Muscle layer of duodenum (tissue), 2 donors: ENCODE results near the gene REEP6.
"Not testable (repeated sequence)": the region's sequence is repeated elsewhere in the genome, so short reads cannot be mapped to it uniquely, and the experiment has no call there.

Experiments used
- H3K27ac ChIP-seq: one replicate; pipeline ENCODE4 v1.7.0; 2013; ENCODE audit warnings: mild to moderate bottlenecking, low read length
- H3K27me3 ChIP-seq: one replicate; pipeline ENCODE4 v1.7.0; 2013; ENCODE audit warnings: low read depth, mild to moderate bottlenecking, control low read depth, low read length
- H3K36me3 ChIP-seq, 2 donors: one replicate each; pipeline ENCODE4 v1.7.0; 2013; ENCODE audit warnings: low read length in 2 of 2, control low read depth in 1 of 2, mild to moderate bottlenecking in 1 of 2; ENCODE audit not compliant: insufficient read depth in 2 of 2, control insufficient read depth in 1 of 2
- H3K4me1 ChIP-seq, 2 donors: one replicate each; pipeline ENCODE4 v1.7.0; 2013; ENCODE audit warnings: low read length in 2 of 2, mild to moderate bottlenecking in 2 of 2, control low read depth in 1 of 2, moderate library complexity in 1 of 2; ENCODE audit not compliant: insufficient read depth in 2 of 2, control insufficient read depth in 1 of 2
- H3K4me3 ChIP-seq, 2 donors: one replicate each; pipeline ENCODE4 v1.7.0; 2013; ENCODE audit warnings: low read length in 2 of 2, low read depth in 1 of 2, mild to moderate bottlenecking in 1 of 2
- H3K9me3 ChIP-seq, 2 donors: one replicate each; pipeline ENCODE4 v1.7.0; 2013; ENCODE audit warnings: low read length in 2 of 2, control low read depth in 1 of 2, mild to moderate bottlenecking in 1 of 2; ENCODE audit not compliant: control insufficient read depth in 1 of 2
- donor health status: healthy.

REEP6 gene

DNA sequence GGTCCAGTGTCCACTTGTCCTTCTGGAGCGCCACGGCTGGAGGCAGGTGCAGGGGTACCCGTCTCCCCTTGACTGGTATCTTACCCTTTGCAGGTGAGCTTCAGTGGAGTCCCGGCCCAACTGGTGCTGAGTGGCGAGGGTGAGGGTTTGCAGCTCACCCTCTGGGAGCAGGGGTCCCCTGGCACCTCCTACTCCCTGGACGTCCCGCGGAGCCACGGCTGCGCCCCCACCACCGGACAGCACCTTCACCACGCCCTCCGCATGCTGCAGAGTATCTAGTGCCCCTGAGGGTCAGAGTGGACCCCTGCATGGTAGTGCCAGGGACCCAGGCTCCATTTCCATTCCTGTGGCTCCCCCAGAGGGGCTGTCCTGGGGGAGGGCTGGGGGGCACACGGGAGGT is 44.0 kb downstream of the REEP6 start:
- Histone ChIP-seq H3K27me3 (peaks cover 7% of the 10 kb centered on the region), H3K9me3 (no peaks in the 10 kb centered on the region), H3K36me3 (no peaks in the 10 kb centered on the region), H3K4me3 (no peak overlapping the region), H3K27ac (no peak overlapping the region), H3K4me1 (peaks cover 0 to 6% of the 10 kb centered on the region in 2 donors)

- not testable (repeated sequence) for H3K27me3 ChIP-seq, H3K9me3 ChIP-seq, H3K27ac ChIP-seq, H3K36me3 ChIP-seq, H3K4me3 ChIP-seq
- H3K4me1 ChIP-seq = peaks cover 0 to 13% of the 10 kb centered on the region in 2 donors
These were observed 44.7 kb downstream of the REEP6 start for GRCh38 chr19:1535699-1536098.

DNA sequence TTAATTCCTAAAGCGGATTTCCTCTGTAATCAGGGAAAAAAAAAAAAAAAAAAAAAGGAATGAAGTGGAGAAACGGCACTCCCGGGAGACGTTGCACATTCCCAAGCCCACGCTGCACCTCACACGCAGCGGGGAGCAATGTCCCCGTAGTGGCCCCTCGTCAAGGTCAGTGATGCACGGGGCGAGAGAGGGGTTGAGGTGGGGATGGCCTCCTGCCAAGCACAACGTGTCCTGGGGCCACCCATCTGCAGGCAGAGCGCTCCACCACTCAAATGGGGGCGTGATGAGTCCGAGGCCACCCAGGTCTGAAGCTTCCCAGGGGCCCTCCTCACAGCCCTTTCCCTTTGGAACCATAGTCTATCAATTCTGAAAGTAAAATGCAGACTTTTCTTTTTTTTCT is 48.0 kb downstream of the REEP6 start:
- H3K4me1 ChIP-seq = peaks cover 0 to 14% of the 10 kb centered on the region in 2 donors
- no peaks in the 10 kb centered on the region for H3K27me3 ChIP-seq
- no peaks in the 10 kb centered on the region for H3K9me3 ChIP-seq
- H3K4me3 ChIP-seq = no peak overlapping the region
- H3K27ac ChIP-seq = no peak overlapping the region
- H3K36me3 ChIP-seq = no peaks in the 10 kb centered on the region

DNA sequence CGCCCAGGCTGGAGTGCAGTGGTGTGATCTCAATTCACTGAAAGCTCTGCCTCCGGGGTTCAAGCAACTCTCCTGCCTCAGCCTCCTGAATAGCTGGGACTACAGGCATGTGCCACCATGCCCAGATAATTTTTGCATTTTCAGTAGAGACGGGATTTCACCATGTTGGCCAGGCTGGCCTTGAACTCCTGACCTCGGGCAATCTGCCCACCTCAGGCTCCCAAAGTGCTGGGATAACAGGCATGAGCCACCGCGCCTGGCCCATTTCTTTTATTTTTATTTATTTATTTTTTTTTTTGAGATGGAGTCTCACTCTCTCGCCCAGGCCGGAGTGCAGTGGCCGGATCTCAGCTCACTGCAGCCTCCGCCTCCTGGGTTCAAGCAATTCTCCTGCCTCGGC is 48.8 kb downstream of the REEP6 start:
- H3K4me3 ChIP-seq, H3K36me3 ChIP-seq, H3K27me3 ChIP-seq, H3K27ac ChIP-seq, H3K9me3 ChIP-seq: not testable (repeated sequence)
- peaks cover 0 to 14% of the 10 kb centered on the region in 2 donors for H3K4me1 ChIP-seq

GRCh38 chr19:1540365-1540925 is 49.5 kb downstream of the REEP6 start:
- Histone ChIP-seq H3K27ac (no peak overlapping the region), H3K4me1 (peaks cover 0 to 14% of the 10 kb centered on the region in 2 donors), H3K4me3 (no peak overlapping the region), H3K36me3 (no peaks in the 10 kb centered on the region), H3K9me3 (no peaks in the 10 kb centered on the region), H3K27me3 (peaks cover under 1% of the 10 kb centered on the region)
